Subcutaneous adipose tissue (tissue), 4 donors: ENCODE data around the gene CASTOR1. TPM values are rescaled to one million over a fixed set of nuclear protein-coding genes. Genes with fewer than 3 reads are reported as not detected.

Experiments
- CTCF ChIP-seq: fragments of 450-650 bp; IDR thresholded peaks from one replicate; pipeline ENCODE4 v1.5.1; 2016; ENCODE audit warnings: low read depth, mild to moderate bottlenecking, control low read depth, antibody characterized with exemption, moderate library complexity
- total RNA-seq, 4 donors: library from RNA; depleted of rRNA; stranded (reverse); fragments of >200 nt; gene quantifications; one replicate each; pipeline ENCODE4 v1.1.0, GENCODE V29; 2016

The CASTOR1 gene
- total RNA-seq, 4 donors from 2014 or later = 8.5 to 26.9 (median 12.8) TPM

GRCh38 chr22:30254314-30254713 lies 35.0 kb downstream of the CASTOR1 start:
- TF ChIP-seq CTCF = no peak

- TF ChIP-seq CTCF = no peak
Measured at GRCh38 chr22:30253205-30253852, 36.0 kb downstream of the CASTOR1 start.

- TF ChIP-seq CTCF = no peak
Measured at GRCh38 chr22:30252411-30253204, 36.7 kb downstream of the CASTOR1 start.

- no peak for TF ChIP-seq CTCF
Measured at GRCh38 chr22:30251711-30252110, 37.6 kb downstream of the CASTOR1 start.

GRCh38 chr22:30250661-30251267 lies 38.5 kb downstream of the CASTOR1 start:
- no peak for TF ChIP-seq CTCF

GRCh38 chr22:30250039-30250565 lies 39.2 kb downstream of the CASTOR1 start:
- no peak for TF ChIP-seq CTCF
